Erythroblast (primary cell): ENCODE results near the gene PHYHIPL.

Experiments used
- GATA1 ChIP-seq: IDR thresholded peaks from 2 replicates; pipeline ENCODE4 v1.6.1; 2011; ENCODE audit warnings: low read depth, mild to moderate bottlenecking, control low read depth, low read length, moderate library complexity
- POLR2A ChIP-seq: IDR thresholded peaks from 2 replicates; pipeline ENCODE4 v1.6.1; 2011; ENCODE audit warnings: mild to moderate bottlenecking, low read length

- TF ChIP-seq POLR2A (no peak), GATA1 (no peak)
Measured at GRCh38 chr10:59270492-59270891, 94.0 kb downstream of the PHYHIPL start.
